Skeletal muscle tissue (tissue), 4 donors: ENCODE data around the gene ZNF217. TPM values are rescaled to one million over a fixed set of nuclear protein-coding genes. Genes with fewer than 3 reads are reported as not detected.
A peak's percentile ranks its signal among the peaks of the same experiment; 100 is the strongest.
"Not testable (repeated sequence)": the region's sequence is repeated elsewhere in the genome, so short reads cannot be mapped to it uniquely, and the experiment has no call there.

ENCODE experiments used
- H3K27ac ChIP-seq: one replicate; pipeline ENCODE4 v1.7.0; 2013; ENCODE audit warnings: mild to moderate bottlenecking, low read depth, low read length, inconsistent platforms
- H3K27me3 ChIP-seq, 3 donors: one replicate each; pipeline ENCODE4 v1.7.0; 2013; ENCODE audit warnings: low read length in 3 of 3; ENCODE audit not compliant: control insufficient read depth in 3 of 3, insufficient read depth in 3 of 3
- H3K36me3 ChIP-seq, 3 donors: one replicate each; pipeline ENCODE4 v1.7.0; 2013; ENCODE audit warnings: low read length in 3 of 3; ENCODE audit not compliant: control insufficient read depth in 3 of 3, insufficient read depth in 3 of 3
- H3K4me1 ChIP-seq, 3 donors: one replicate each; pipeline ENCODE4 v1.7.0; 2013; ENCODE audit warnings: low read length in 3 of 3, mild to moderate bottlenecking in 3 of 3; ENCODE audit not compliant: control insufficient read depth in 3 of 3, insufficient read depth in 3 of 3
- H3K4me3 ChIP-seq, 3 donors: one replicate each; pipeline ENCODE4 v1.7.0; 2013; ENCODE audit warnings: low read length in 3 of 3
- H3K9ac ChIP-seq, 3 donors: one replicate each; pipeline ENCODE4 v1.7.0; 2013; ENCODE audit warnings: low read length in 3 of 3, mild to moderate bottlenecking in 3 of 3, moderate library complexity in 2 of 3, low read depth in 1 of 3
- H3K9me3 ChIP-seq, 3 donors: one replicate each; pipeline ENCODE4 v1.7.0; 2013; ENCODE audit warnings: low read length in 3 of 3; ENCODE audit not compliant: control insufficient read depth in 3 of 3
- total RNA-seq: library from RNA; depleted of rRNA; stranded (reverse); fragments of >200 nt; gene quantifications from one replicate; pipeline ENCODE4 v1.2.3, GENCODE V29; 2014
- donor health status: Osteomylitis.

Gene ZNF217
- total RNA-seq, 1 donor from 2014 or later = 8.4 TPM

GRCh38 chr20:53598140-53599043, 4.8 kb upstream of the ZNF217 start:
- H3K4me3 ChIP-seq = no peak overlapping the region
- H3K36me3 ChIP-seq = no peaks in the 10 kb centered on the region
- H3K9me3 ChIP-seq = no peaks in the 10 kb centered on the region
- no peaks in the 10 kb centered on the region for H3K27me3 ChIP-seq
- no peak overlapping the region for H3K9ac ChIP-seq
- H3K4me1 ChIP-seq = peaks cover 0 to 3% (median 0%) of the 10 kb centered on the region in 3 donors
- no peak overlapping the region for H3K27ac ChIP-seq

GRCh38 chr20:53597521-53598120, 4.0 kb upstream of the ZNF217 start:
- H3K27ac ChIP-seq = no peak overlapping the region
- H3K36me3 ChIP-seq = no peaks in the 10 kb centered on the region
- H3K9me3 ChIP-seq = no peaks in the 10 kb centered on the region
- H3K27me3 ChIP-seq = no peaks in the 10 kb centered on the region
- H3K4me1 ChIP-seq = peaks cover 0 to 3% (median 0%) of the 10 kb centered on the region in 3 donors
- H3K9ac ChIP-seq = no peak overlapping the region
- no peak overlapping the region for H3K4me3 ChIP-seq

- H3K36me3 ChIP-seq = no peaks in the 10 kb centered on the region
- peaks cover 0 to 3% (median 0%) of the 10 kb centered on the region in 3 donors for H3K4me1 ChIP-seq
- no peaks in the 10 kb centered on the region for H3K27me3 ChIP-seq
- no peak overlapping the region for H3K27ac ChIP-seq
- H3K9ac ChIP-seq = no peak overlapping the region
- no peak overlapping the region for H3K4me3 ChIP-seq
- H3K9me3 ChIP-seq = no peaks in the 10 kb centered on the region
Observed at GRCh38 chr20:53597030-53597482, 3.4 kb upstream of the ZNF217 start.

DNA sequence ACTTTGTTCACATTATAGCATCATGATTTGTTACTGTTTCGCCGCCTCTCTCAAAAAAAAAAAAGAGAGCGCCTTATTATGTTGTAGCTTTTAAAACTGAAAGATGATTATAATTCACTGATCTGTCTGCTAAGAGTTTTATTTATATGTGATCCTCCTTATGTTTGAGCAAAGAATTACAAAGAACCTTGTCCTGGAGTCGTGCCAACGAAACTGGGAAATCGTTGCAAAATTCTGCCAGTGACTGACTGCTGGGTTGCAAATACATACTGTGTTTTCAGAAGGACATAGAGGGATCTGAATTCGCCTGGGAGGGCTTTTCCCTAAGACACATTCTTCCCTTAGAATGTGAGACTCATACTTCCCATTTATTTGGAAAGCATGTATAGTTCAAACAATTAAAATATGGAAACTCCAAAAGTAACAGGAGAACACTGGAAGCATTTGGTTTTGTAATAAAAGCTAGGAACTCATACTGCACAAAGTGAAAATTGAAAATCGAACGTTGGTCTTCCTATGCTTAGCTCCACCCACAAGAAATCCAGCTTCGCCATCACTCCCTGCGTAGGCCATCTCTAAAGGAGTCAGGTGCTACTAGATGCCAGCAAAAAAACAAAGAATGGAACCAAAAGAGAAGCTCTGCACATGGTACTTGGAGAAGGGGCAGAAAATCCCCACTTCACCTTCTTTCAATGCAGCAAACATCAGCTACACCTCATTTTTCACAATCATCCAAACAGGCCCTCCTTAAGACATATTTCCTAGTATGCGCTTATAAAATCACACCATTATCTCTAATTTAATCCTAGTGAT, 2.8 kb upstream of the ZNF217 start:
- H3K36me3 ChIP-seq, H3K27ac ChIP-seq, H3K4me1 ChIP-seq, H3K9ac ChIP-seq, H3K4me3 ChIP-seq, H3K9me3 ChIP-seq, H3K27me3 ChIP-seq: not testable (repeated sequence)

GRCh38 chr20:53595742-53596141, 2.1 kb upstream of the ZNF217 start:
- H3K27ac ChIP-seq, H3K9ac ChIP-seq, H3K9me3 ChIP-seq, H3K27me3 ChIP-seq, H3K4me1 ChIP-seq, H3K4me3 ChIP-seq, H3K36me3 ChIP-seq: not testable (repeated sequence)

DNA sequence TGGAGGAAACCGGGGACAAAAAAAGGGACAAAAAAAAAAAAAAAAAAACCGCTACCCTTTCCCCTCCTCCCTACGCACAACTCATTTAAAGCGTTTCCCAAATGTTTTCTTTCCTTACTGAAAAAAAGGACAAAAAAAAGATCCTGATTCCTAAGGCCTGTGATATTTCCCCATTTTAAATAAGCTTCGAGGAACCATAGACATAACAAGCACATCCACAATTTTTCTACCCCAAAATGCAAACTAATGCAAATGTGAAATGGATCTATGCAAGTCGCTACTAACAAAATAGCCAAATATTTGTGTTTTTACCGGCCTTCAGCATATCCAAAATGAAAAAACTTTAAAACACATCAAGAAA, 1.4 kb upstream of the ZNF217 start:
- Histone ChIP-seq H3K27ac (peak overlapping the region; percentile 82), H3K4me1 (peaks cover 0 to 4% (median 0%) of the 10 kb centered on the region in 3 donors), H3K4me3 (peak overlapping the region; percentile 74 to 82 (median 77)), H3K9ac (peak overlapping the region; percentile 86 to 90 (median 88)), H3K27me3 (no peaks in the 10 kb centered on the region), H3K9me3 (no peaks in the 10 kb centered on the region), H3K36me3 (no peaks in the 10 kb centered on the region)

GRCh38 chr20:53594068-53595017, 704 bp upstream of the ZNF217 start:
- Histone ChIP-seq H3K36me3 (no peaks in the 10 kb centered on the region), H3K27me3 (no peaks in the 10 kb centered on the region), H3K4me3 (peak overlapping the region; percentile 74 to 82 (median 77)), H3K27ac (peak overlapping the region; percentile 82), H3K9ac (peak overlapping the region; percentile 86 to 90 (median 88)), H3K4me1 (peaks cover 0 to 6% (median 0%) of the 10 kb centered on the region in 3 donors), H3K9me3 (no peaks in the 10 kb centered on the region)

DNA sequence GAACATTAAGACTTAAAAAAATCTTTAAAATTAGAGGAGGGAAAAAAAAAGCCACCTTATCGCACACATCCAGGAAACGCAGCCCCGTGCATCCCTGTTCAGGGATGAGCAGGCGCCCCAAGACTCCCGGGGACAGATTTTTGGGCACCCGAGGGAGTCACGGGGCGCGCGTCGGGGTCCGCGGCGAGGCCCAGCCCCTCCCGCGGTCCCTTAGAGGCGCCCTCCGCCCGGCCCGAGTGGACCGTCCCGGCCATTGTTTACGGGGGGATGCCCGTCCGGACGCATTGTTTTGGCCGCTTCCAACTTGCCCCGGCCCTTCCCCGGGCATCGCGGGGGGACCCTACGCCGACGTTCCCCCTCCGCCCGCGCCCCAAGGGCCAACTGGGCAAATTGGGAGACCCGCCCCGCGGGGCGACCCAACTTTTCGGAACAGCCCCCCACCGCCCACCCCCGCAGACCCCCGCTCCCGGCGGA, 610 bp downstream of the ZNF217 start:
- no peaks in the 10 kb centered on the region for H3K36me3 ChIP-seq
- peak overlapping the region; percentile 60 to 68 (median 62) for H3K4me3 ChIP-seq
- peak overlapping the region; percentile 92 for H3K27ac ChIP-seq
- H3K4me1 ChIP-seq = peaks cover 0 to 6% (median 3%) of the 10 kb centered on the region in 3 donors
- H3K9me3 ChIP-seq = no peaks in the 10 kb centered on the region
- no peaks in the 10 kb centered on the region for H3K27me3 ChIP-seq
- peak overlapping the region; percentile 74 to 79 (median 74) for H3K9ac ChIP-seq

GRCh38 chr20:53592454-53592991, 1.1 kb downstream of the ZNF217 start:
- not testable (repeated sequence) for H3K27me3 ChIP-seq, H3K36me3 ChIP-seq, H3K9me3 ChIP-seq, H3K4me1 ChIP-seq
- Histone ChIP-seq H3K9ac (peak overlapping the region; percentile 74 to 79 (median 74)), H3K4me3 (peak overlapping the region; percentile 60 to 68 (median 62)), H3K27ac (peak overlapping the region; percentile 92)
